Activated gamma-delta T cell treated with Interleukin-2 at 50 U/mL for 16 hours (primary cell): ENCODE measurements around the gene DHRS1.
"Not testable (repeated sequence)": the region's sequence is repeated elsewhere in the genome, so short reads cannot be mapped to it uniquely, and the experiment has no call there.

Experiments
- DNase-seq: peaks from one replicate; pipeline ENCODE4 v3.0.0-alpha.2; 2020

Gene DHRS1

DNA sequence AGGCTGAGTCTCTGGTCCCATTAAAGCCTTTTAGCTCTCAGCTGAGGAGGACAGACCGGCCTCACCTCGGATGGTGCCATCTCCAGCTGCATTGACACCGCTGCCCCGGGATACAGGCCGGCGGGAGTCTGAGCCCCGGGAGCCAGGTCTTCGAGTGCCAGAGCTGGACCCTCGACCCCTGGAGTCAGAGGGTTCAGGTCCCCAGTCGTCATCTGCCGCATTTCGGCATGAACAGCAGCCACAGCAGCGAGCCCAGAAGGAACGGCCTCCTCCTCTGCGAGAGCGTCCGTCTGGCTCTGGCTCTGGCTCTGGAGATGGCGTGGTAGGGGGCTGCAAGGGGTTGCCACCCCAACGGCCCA is 37.6 kb downstream of the DHRS1 start:
- no peak for DNase-seq

DNA sequence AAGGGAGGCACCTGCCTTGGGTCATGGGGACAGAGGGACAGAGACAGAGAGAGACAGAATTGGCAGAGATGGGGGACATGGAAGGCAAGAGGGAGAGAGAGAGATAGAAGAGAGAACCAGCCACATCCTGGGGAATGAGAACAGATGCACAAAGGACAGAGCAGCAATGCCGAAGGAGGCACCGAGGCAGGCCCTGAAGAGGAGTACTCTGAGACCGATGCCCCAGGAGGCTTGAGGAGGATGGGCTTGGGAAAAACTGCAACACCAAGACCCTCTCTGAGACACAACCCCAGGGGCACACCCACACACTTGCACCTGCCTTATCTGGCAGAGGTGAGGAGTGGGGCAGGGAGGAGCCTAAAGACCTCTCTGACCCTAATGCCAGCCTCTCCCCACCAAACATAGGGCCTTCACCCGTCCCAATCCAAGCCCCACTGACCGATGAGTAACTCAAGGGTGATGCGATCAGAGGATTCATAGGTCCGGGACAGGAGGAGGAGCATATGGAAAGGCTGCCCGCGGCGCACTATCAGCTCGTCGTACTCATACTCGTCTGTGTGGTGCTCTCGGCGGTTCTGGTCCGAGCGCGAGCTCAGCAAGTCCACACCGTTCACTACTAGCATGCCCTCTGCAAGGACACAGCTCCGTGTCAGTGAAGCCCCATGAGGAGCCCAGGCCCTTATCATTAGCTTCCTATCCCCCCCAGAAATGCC is 38.2 kb downstream of the DHRS1 start:
- no peak for DNase-seq

- DNase-seq = no peak
Observed at GRCh38 chr14:24260780-24261157, 38.8 kb downstream of the DHRS1 start.

DNA sequence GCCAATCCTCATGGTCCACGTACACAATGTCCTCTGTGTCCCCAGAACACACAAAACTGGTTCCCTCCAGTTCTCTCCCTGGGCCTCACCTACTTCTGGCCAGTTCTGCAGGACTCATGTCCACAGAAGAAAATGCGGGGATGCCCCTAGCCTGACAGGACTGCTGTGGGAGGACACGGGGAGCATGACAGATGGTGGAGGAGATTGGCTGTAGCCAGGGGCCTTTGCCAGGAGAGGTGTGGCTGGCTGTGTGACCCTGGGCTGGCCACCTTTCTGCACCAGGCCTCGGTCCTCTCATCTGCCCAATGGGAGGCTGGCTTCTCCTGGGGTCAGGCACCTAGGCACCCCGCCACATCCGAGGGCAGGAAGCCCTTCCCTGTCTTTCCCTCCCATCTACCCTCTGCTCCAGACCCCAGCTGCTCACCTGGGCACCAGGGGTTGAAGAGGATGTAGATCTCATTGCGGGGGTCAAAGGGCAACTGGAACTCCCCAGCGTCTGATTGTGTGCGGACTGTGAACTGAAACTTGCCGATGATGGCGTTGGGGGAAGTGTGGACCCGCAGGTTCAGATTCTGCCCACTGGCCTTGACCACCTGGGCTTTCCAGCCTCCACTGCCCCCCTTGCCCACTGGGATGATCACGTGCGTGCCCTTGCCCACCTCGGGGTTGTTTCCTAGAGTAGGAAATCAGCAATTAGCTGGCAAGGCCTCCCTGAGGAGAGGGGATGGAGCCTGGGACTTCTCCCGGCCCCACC is 39.4 kb downstream of the DHRS1 start:
- DNase-seq = no peak

- no peak for DNase-seq
Observed at GRCh38 chr14:24259282-24260025, 40.1 kb downstream of the DHRS1 start.

DNA sequence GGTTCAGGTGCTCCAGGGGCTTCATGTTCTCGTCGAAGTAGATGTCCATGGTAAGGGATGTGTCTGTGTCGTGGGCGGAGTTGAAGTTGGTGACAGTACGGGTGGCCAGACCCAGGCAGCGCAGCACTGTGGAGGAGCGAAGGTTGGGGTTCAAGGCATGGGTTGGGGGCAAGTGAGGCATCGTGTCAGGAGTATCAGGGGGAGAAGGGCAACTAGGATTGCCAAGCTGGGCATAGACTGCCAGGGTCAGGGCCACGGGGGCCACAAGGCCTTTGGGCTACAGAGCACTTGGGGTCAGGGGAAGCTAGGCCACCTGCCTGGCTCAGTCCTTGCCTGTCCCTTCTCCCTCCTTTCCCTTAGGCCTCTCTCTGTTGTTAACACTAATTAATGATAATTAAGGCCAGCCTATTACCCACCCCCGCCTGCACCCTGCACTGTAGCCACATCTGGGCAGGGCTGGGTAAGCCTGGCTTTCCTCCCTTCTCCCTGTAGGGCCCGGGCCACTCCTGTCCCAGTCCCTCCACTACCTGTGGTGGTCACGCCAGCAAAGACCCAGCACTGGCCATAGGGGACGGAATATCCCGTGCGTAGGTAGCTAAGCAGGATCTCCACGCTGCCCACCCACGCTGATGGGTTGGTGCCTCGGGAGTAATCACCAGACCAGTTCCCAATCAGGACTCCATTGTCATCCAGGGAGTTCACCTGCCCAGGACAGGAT is 40.9 kb downstream of the DHRS1 start:
- DNase-seq = no peak

- no peak for DNase-seq
Observed at GRCh38 chr14:24258119-24258518, 41.5 kb downstream of the DHRS1 start.

- DNase-seq = no peak
Observed at GRCh38 chr14:24256960-24257359, 42.6 kb downstream of the DHRS1 start.

- no peak for DNase-seq
Observed at GRCh38 chr14:24255931-24256711, 43.5 kb downstream of the DHRS1 start.

DNA sequence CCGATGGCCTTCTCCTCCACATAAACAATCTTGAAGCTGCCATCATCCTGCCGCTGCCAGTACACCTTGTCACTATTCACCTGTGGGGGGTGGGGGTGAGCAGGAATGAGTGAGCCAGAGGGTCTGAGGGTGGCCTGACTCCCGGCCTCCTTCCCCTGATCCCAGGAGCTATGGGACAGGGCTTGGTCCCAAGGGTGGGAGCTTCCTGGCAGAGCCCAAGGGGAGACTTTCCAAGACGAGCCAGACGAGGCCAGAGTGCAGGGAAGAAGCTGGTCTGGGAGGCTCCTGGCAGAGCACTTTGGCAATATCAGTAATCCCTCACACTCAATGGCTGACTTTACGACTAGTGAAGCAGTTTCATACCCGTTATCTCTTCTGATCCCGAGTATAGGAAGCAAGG is 44.1 kb downstream of the DHRS1 start:
- DNase-seq = no peak

DNA sequence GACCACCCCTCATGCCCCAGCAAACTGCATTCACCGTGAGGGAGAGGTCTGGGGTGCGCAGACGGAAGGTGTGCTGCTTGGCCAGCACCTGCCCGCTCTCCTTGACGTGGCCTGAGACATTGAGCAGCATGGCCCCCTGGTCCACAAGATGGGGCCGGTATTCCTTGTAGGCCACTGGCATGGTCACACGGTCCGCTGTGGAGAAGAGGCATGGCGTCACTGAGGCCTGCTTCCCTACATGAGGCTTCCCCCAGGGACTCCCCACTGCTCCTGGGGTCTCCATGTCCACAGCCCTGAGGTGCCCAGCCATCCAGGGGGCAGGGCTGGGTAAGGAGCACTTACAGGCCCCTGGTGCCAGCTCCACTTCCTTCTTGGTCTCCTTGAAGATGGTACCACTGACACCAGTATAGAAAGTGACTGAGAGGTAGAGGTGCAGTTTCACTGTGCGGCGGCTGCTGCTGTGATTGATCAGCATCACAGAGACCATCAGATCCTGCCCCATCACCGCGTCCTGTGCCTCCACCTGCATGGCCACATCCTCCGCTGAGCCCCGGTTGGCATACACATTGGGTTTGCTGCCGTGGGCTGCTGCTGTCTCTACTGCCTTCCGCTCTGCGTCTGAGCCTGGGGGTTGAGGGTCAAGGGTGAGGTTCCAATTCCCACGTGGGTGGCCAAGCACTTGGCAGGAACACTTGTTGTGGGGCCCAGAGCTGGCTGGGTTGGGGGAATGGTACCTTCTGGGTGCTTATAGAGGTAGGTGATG is 44.8 kb downstream of the DHRS1 start:
- DNase-seq = no peak

DNA sequence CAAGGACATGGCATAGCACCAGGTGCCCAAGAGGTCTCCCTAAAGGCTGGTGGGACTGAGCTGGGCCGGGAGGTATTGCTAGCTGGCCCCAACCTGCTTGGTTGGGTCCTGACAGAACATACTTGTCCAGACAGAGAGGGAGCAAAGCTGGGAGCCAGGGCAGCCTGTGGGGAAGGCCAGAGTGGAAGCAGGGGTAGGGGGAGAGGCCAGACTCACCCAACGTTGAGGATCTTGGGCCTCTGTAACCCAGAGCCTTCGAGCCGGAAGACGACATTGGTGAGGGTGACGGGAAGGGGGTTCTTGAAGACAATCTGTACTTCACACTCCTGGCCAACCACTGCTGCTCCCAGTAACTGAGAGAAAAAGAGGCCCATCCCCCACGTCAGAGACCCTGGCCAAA is 45.6 kb downstream of the DHRS1 start:
- DNase-seq = no peak

DNA sequence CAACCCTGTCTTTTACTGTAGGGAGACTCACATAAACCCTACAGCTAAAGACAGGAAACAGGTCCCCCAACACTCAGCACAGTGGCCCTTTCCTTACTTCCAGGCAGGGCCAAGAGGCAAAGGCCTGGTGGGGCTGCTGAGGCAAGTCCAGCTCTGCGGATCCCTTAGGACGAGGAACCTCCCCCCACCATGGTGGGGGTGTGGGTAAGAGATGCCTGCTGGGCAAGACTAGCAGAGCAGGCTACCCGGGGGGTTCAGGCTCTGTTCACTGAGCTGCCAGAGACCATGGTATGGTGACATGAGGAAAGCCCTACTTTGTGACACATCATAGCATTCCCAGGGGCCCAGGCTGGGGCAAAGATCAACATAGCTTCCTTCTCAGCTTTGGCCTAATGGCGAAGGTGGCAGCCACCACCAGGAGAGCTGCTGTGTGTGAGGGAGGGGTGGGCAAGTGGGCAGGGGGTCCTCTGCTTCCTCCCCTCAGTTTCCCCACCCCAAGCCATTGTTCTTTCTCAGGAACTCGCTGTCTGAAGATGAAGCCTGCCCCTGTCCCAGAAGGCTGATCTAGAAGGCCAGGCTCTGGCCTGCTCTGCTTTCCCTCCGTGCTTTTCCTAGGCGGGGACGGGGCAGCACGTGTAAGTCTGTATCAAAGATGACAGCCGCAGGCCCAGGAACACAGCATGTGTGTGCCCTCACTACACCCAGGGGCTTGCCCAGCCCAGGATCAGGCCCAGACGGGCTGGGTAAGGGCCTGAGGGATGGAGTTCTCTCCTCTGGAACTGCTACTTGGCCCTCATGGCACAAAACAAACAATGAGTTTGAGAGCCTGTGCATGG is 47.1 kb downstream of the DHRS1 start:
- DNase-seq = no peak

- no peak for DNase-seq
Observed at GRCh38 chr14:24251880-24252288, 47.7 kb downstream of the DHRS1 start.

GRCh38 chr14:24250354-24250753 is 49.2 kb downstream of the DHRS1 start:
- no peak for DNase-seq

DNA sequence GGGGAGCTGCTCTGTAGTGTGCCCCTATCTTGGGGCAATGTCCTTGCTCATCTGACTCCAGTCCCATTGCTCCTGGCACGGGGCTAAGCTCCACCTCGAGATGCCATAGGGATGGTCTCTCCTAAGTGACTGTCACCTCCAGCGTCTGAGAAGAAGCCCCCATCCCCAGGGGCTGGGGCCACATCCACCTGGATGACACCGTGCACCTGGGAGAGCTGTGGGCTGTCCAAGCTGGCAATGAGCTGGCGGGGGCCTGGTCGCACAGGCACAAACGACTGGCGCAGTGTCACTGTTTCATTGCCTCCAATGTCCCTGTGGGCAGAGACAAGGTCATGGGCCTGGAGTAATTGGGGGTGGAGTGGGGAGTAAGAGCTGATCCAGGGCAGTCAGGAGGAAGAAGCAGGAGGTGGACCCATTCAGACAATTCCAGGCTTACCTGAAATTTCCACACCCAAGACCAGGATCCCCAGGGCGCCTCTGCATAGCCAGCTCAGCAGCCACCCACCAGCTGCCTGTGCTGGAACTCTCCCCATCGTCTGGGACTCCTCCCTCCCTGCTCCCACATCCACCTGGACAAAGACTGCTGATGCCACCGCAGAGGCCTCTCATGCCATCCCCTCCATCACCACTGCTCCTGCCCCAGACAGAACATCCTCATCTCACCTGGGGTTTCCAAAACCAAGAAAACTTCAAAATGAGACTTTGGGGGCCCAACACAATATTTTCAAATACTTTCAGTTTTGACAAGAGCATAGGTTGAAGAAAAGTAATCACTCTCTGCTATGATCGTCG is 50.2 kb downstream of the DHRS1 start:
- DNase-seq = no peak

DNA sequence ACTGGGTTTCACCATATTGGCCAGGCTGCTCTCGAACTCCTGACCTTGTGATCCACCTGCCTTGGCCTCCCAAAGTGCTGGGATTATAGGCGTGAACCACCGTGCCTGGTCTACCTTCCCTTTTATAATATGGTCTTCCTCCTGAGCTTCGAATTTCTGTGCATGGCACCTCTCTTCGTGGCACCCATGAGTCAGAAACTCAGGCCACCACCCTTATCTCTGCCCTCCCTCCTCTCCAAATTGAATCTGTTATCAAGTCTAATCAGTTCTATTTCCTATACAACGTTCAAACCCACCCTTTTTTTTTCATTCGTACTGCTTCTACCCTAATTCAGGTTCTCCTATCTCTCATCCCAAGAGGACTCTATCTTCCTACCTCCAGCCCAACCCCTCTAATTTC is 52.2 kb downstream of the DHRS1 start:
- no peak for DNase-seq

- DNase-seq = no peak
Observed at GRCh38 chr14:24246765-24247212, 52.8 kb downstream of the DHRS1 start.

GRCh38 chr14:24245350-24245749 is 54.2 kb downstream of the DHRS1 start:
- DNase-seq = not testable (repeated sequence)

GRCh38 chr14:24243336-24243836 is 56.2 kb downstream of the DHRS1 start:
- no peak for DNase-seq
